OCI-LY3 (cell line): Measurements from ENCODE around the gene KIF27.
A peak's percentile ranks its signal among the peaks of the same experiment; 100 is the strongest.
"Not testable (repeated sequence)": the region's sequence is repeated elsewhere in the genome, so short reads cannot be mapped to it uniquely, and the experiment has no call there.

Experiments
- H2AFZ ChIP-seq: fragments of 200-600, 300-600 bp; shearing (Covaris generic); 2 replicates; pipeline ENCODE4 v1.6.0; 2014; ENCODE audit warnings: antibody characterized with exemption, low read depth, low read length
- H3K27ac ChIP-seq: fragments of 200-600, 300-600 bp; sonication (generic); 2 replicates; pipeline ENCODE4 v1.5.1; 2014; ENCODE audit warnings: mild to moderate bottlenecking, low read length, moderate library complexity, mixed read lengths
- H3K27me3 ChIP-seq: fragments of 200-600, 300-600 bp; sonication (generic); 2 replicates; pipeline ENCODE4 v1.6.1; 2014; ENCODE audit warnings: low read depth, low read length, mixed read lengths
- H3K36me3 ChIP-seq: fragments of 200-600, 300-600 bp; sonication (generic); replicated peaks from 2 replicates; pipeline ENCODE3; 2014; ENCODE audit warnings: low read depth, low read length, mixed read lengths
- H3K4me1 ChIP-seq: fragments of 300-600, 200-600 bp; sonication (generic); 2 replicates; pipeline ENCODE4 v1.6.1; 2014; ENCODE audit warnings: low read length, mixed read lengths
- H3K4me2 ChIP-seq: fragments of 200-600, 300-600 bp; sonication (generic); 2 replicates; pipeline ENCODE4 v1.6.1; 2014; ENCODE audit warnings: low read length, mixed read lengths
- H3K4me3 ChIP-seq: fragments of 300-600, 200-600 bp; sonication (generic); 2 replicates; pipeline ENCODE4 v1.5.1; 2014; ENCODE audit warnings: antibody characterized with exemption, mild to moderate bottlenecking, low read length, moderate library complexity
- H3K79me2 ChIP-seq: fragments of 300-600, 200-600 bp; shearing (Covaris generic); 2 replicates; pipeline ENCODE4 v1.6.1; 2014; ENCODE audit warnings: mild to moderate bottlenecking, low read length, mixed read lengths
- H3K9ac ChIP-seq: fragments of 300-600, 200-600 bp; shearing (Covaris generic); 2 replicates; pipeline ENCODE4 v1.6.0; 2014; ENCODE audit warnings: mild to moderate bottlenecking, low read length, moderate library complexity
- H3K9me3 ChIP-seq: fragments of 200-600, 300-600 bp; shearing (Covaris generic); 2 replicates; pipeline ENCODE4 v1.6.1; 2014; ENCODE audit warnings: low read length, mixed read lengths; ENCODE audit not compliant: insufficient read depth
- H4K20me1 ChIP-seq: fragments of 200-600, 300-600 bp; sonication (generic); 2 replicates; pipeline ENCODE4 v1.6.1; 2016; ENCODE audit warnings: low read length, mixed read lengths; ENCODE audit not compliant: insufficient read depth
- TF ChIP-seq, protein P1 (sequence below): fragments of 200-600, 300-600 bp; sonication (generic); IDR thresholded peaks from 2 replicates; pipeline ENCODE4 v1.5.1; 2014; ENCODE audit warnings: antibody characterized with exemption, low read length, low read depth

Gene KIF27

DNA sequence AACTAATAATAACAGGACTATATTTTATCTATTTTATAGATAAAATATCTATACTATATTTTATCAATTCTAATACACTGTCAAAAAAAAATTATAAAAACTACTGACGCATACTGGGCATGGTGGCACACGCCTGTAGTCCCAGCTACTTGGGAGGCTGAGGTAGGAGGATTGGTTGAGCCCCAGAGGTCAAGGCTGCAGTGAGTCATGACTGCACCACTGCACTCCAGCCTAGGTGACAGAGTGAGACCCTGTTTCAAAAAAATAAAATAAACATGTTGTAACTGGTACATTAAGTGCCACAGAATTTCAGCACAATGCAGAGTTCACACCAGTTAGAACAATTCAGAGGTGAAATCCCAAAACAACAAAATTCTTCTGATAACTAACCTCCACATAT is 34.7 kb downstream of the KIF27 start:
- not testable (repeated sequence) for H3K9me3 ChIP-seq, H3K36me3 ChIP-seq, H2AFZ ChIP-seq, H3K4me1 ChIP-seq, H3K9ac ChIP-seq, H3K4me3 ChIP-seq, H3K27ac ChIP-seq, H3K79me2 ChIP-seq, H3K27me3 ChIP-seq, H3K4me2 ChIP-seq, H4K20me1 ChIP-seq

DNA sequence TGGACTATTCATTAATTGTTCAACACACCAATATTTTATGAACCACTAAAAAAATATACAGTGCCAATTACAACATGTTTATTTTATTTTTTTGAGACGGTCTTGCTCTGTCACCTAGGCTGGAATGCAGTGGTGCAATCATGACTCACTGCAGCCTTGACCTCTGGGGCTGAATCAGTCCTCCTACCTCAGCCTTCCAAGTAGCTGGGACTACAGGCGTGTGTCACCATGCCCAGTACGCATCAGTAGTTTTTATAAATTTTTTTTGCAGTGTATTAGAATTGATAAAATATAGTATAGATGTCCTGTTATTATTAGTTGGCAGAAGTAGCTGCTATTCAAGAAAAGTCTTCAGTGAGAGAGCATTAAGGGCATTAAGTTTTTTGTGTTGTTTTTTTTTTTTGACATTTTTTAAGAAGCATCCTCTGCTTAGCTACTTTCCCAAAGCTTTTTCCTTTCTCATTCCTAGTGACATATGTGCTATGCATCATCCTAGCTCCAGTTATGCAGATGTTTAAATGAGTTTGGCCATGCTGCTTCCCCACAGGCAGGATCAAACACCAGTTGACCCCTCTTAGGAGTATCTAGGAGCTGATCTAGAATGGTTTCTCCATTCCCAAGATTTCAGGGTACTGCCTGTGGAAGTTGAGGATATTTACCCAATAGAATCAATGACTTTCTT is 35.5 kb downstream of the KIF27 start:
- H3K9me3 ChIP-seq, H3K4me3 ChIP-seq, H3K27me3 ChIP-seq, H3K4me1 ChIP-seq, H3K36me3 ChIP-seq, H3K27ac ChIP-seq, H3K9ac ChIP-seq, H3K79me2 ChIP-seq, H3K4me2 ChIP-seq, H2AFZ ChIP-seq, H4K20me1 ChIP-seq: not testable (repeated sequence)

DNA sequence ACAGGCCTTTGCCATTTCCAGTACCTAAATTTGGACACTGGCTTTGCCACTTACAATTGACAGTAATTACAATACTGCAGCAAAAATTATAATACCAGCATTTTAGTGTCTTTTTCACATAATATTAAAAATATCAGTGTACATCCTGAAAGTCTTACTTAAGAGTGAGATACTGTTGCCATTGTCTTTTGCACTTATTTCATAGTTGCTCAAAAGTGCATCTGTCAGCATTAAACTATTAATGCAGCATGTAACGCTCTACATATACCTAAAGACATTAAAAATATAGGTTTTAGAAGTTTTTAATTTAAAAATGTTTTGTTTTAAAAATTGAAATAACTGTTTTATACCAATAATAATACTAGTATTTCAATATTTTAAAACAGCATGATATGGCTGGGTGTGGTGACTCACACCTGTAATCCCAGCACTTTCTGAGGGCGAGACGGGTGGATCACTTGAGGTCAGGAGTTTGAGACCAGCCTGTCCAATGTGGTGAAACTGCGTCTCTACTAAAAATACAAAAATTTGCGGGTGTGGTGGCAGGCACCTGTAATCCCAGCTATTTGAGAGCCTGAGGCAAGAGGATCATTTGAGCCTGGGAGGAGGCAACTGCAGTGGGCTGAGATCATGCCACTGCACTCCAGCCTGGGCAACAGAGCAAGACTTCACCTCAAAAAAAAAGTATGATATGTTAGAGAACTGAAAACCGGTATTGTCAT is 39.4 kb downstream of the KIF27 start:
- H2AFZ ChIP-seq, H3K36me3 ChIP-seq, H3K4me1 ChIP-seq, H3K27ac ChIP-seq, H4K20me1 ChIP-seq, H3K4me2 ChIP-seq, H3K4me3 ChIP-seq, H3K9me3 ChIP-seq, H3K9ac ChIP-seq, H3K79me2 ChIP-seq, H3K27me3 ChIP-seq: not testable (repeated sequence)

DNA sequence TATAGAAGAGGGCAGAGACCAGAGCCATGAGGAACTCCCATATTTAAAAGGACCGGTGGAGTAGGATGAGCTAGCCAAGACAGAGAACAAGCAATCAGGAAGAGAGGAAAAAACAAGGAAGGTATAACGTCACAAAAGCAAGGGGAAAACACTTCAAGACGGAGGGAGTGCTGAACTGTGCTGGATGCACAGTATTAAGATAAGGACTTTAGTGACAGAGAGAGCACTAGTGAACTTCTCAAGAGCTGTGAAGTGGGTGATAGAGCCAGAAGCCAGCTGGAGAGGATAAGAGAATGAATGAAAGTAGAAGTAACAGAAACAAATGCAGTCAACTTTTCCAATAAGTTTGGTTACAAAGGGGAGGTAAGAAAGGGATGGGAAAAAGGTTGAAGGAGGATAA is 45.7 kb downstream of the KIF27 start:
- H3K4me2 ChIP-seq, H3K4me3 ChIP-seq, H3K27ac ChIP-seq, H2AFZ ChIP-seq, H3K9ac ChIP-seq, H3K4me1 ChIP-seq, H3K79me2 ChIP-seq, H4K20me1 ChIP-seq, H3K9me3 ChIP-seq, H3K36me3 ChIP-seq, H3K27me3 ChIP-seq: not testable (repeated sequence)

DNA sequence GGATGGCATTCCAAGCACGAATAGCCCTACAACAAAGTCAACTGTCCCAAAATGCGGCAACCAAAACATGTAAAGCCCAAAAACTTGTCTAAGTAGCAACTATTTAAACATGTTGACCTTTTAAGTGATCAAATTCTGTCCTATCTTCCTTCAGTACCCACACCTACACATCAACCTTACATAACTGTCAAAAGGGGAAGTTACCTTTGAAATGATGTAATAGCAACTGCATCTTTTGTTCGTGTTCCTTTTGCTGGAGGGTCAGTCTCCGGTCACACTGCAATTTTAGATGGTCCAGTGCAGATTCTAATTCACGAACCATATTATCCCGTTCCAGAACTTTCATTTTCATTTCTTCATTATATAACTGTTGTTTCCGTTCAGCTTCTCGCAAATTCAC is 71.3 kb downstream of the KIF27 start:
- not testable (repeated sequence) for H3K9ac ChIP-seq, H3K79me2 ChIP-seq, H3K27me3 ChIP-seq, H3K4me1 ChIP-seq, H3K4me2 ChIP-seq, H3K36me3 ChIP-seq, H3K4me3 ChIP-seq, H2AFZ ChIP-seq, H3K9me3 ChIP-seq, H3K27ac ChIP-seq, H4K20me1 ChIP-seq

DNA sequence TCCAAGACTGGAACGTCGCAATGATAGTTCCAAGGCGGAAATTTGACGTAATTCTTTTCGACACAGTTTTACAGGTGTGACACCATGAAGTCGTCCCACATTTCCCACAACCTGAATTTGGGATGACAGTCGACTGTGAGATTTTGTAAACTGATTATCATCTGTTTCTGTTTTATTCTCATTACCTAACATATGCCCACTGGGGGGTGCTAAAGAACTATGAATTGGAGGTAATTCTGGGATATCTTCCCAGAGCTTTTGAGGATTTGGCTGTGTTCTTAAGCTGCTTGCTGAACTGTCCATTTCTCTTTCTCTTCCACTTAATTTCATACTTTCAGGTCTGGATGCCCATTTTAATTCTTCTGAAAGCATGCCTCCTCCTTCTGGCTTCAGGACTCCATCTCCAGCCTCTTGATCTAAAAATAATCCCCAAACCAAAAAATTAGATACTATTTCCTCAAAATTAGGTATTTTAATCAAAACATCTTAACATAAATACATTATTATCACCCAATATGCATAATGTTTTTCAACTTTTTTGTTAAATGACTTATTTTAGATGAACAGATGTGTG is 84.1 kb downstream of the KIF27 start:
- not testable (repeated sequence) for H3K9me3 ChIP-seq, H3K9ac ChIP-seq, H3K36me3 ChIP-seq, H2AFZ ChIP-seq, H3K4me3 ChIP-seq, H3K79me2 ChIP-seq, H3K4me1 ChIP-seq, H4K20me1 ChIP-seq, H3K27ac ChIP-seq, H3K27me3 ChIP-seq, H3K4me2 ChIP-seq
- TF ChIP-seq, protein P1, sequence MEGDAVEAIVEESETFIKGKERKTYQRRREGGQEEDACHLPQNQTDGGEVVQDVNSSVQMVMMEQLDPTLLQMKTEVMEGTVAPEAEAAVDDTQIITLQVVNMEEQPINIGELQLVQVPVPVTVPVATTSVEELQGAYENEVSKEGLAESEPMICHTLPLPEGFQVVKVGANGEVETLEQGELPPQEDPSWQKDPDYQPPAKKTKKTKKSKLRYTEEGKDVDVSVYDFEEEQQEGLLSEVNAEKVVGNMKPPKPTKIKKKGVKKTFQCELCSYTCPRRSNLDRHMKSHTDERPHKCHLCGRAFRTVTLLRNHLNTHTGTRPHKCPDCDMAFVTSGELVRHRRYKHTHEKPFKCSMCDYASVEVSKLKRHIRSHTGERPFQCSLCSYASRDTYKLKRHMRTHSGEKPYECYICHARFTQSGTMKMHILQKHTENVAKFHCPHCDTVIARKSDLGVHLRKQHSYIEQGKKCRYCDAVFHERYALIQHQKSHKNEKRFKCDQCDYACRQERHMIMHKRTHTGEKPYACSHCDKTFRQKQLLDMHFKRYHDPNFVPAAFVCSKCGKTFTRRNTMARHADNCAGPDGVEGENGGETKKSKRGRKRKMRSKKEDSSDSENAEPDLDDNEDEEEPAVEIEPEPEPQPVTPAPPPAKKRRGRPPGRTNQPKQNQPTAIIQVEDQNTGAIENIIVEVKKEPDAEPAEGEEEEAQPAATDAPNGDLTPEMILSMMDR, result peak; percentile 26

DNA sequence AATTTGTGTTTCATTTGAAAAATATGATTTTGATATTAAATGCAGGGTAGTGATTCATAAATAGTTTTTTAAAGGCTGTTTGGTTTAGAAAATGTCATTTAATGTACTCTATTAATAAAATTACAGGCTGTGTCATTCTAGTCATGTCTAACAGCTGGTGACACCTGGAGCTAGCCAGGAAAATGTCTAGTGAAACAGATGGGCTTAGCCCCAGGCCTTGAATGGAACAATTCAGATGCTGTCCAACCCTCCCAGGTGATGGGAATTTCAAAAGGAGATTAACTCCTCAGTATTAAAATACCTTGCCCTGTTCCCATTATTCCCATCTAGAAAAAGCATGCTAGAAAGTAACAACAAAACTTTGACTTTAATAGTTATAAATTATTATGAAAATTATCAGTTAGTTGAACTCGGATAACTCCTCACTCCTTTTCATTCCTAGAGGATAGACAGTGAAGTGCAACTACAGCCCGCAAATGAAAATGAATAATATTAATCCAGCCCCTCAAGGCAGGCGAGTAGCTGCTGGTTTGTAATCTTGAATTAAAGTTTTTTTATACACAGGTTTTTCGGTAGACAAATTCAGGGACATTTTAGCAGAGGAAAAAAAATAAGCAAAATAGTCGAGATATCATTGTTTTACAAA is 90.7 kb downstream of the KIF27 start:
- not testable (repeated sequence) for H3K27me3 ChIP-seq, H2AFZ ChIP-seq, H3K27ac ChIP-seq, H3K4me2 ChIP-seq, H3K9me3 ChIP-seq, H4K20me1 ChIP-seq, H3K9ac ChIP-seq, H3K36me3 ChIP-seq, H3K79me2 ChIP-seq, H3K4me3 ChIP-seq, H3K4me1 ChIP-seq

DNA sequence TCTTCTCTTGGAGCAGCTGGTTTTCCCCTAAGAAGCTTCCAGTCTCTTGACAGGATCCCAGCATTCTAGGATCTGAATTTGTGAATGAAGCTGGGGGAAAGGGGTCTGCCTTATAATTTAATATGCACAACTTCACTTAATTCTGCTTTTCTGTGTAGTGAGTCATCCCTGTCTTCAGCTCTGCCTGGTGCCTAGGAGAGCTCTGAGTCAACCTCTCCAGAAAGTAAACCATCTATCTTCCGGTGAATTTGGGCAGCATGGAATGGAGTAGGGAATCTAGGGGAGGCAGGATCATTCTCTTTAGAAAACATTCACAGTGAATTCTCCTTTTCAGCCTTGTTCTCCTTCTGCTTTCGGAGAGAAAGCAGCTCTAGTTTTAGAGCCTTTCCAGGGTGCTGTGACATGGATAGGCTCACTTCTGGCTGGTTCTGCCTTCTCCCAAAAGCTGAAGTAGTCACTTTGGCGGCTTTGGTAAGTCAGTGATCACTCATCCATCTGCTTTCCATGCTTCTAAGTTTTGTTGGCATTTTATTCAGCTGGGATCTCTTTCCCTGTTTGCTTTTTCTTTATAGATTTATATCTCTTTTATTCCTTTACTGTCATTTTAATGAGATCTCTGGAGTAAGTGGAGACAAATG is 96.1 kb downstream of the KIF27 start:
- not testable (repeated sequence) for H3K4me2 ChIP-seq

More for the DNA sequence above, 96.1 kb downstream of the KIF27 start:
- H3K4me1 ChIP-seq, H4K20me1 ChIP-seq, H3K9ac ChIP-seq, H3K9me3 ChIP-seq, H3K36me3 ChIP-seq, H3K79me2 ChIP-seq, H3K27ac ChIP-seq, H3K4me3 ChIP-seq, H3K27me3 ChIP-seq, H2AFZ ChIP-seq: not testable (repeated sequence)
